H1 (cell line): ENCODE data around the gene SLC6A7. TPM values are rescaled to one million over a fixed set of nuclear protein-coding genes. Genes with fewer than 3 reads are reported as not detected.

ENCODE experiments used
- CTCF ChIA-PET: fragments of 300-600 bp; sonication (Branson Sonifier 250); formaldehyde crosslinking; loops from one replicate; lab custom pipeline; 2021; ENCODE audit not compliant: partially characterized antibody; lab: Charles Lee
- POLR2A ChIA-PET: fragments of 300-600 bp; sonication (Branson Sonifier 250); formaldehyde crosslinking; loops from one replicate; lab custom pipeline; 2021; ENCODE audit warnings: inconsistent platforms; ENCODE audit not compliant: partially characterized antibody; lab: Charles Lee
- DNase-seq, 2 experiments: peaks; one replicate each; pipeline versions ENCODE4 v3.0.0 to v3.0.0-alpha.2; 2010 to 2022; ENCODE audit warnings: low spot score in 2 of 2, low read depth in 1 of 2, mixed read lengths in 1 of 2
- FAIRE-seq: peaks from 2 replicates; lab custom pipeline; 2011; peaks lifted over from hg19 to GRCh38; lab: Jason Lieb, UNC
- H2AFZ ChIP-seq: 2 replicates; pipeline ENCODE4 v1.8.1; 2012; ENCODE audit warnings: low read length, inconsistent platforms
- H2AK5ac ChIP-seq: 2 replicates; pipeline ENCODE4 v1.6.1; 2013; ENCODE audit warnings: low read depth, low read length
- H2BK120ac ChIP-seq: replicated peaks from 2 replicates; pipeline ENCODE3; 2013; ENCODE audit warnings: low read depth, low read length, inconsistent platforms
- H2BK12ac ChIP-seq: 2 replicates; pipeline ENCODE4 v1.6.1; 2013; ENCODE audit warnings: low read depth, low read length
- H2BK15ac ChIP-seq: 2 replicates; pipeline ENCODE4 v1.6.1; 2013; ENCODE audit warnings: low read length
- H2BK20ac ChIP-seq: 2 replicates; pipeline ENCODE4 v1.6.1; 2013; ENCODE audit warnings: low read length
- H2BK5ac ChIP-seq: 2 replicates; pipeline ENCODE4 v1.6.1; 2013; ENCODE audit warnings: low read depth, low read length
- H3K14ac ChIP-seq: 2 replicates; pipeline ENCODE4 v1.6.1; 2013; ENCODE audit warnings: inconsistent platforms; ENCODE audit not compliant: insufficient read length
- H3K18ac ChIP-seq: 2 replicates; pipeline ENCODE4 v1.6.1; 2013; ENCODE audit warnings: low read length; ENCODE audit errors: extremely low read depth
- H3K23ac ChIP-seq: 2 replicates; pipeline ENCODE4 v1.6.1; 2013; ENCODE audit warnings: inconsistent platforms; ENCODE audit not compliant: insufficient read length
- H3K23me2 ChIP-seq: 2 replicates; pipeline ENCODE4 v1.6.1; 2013; ENCODE audit warnings: low read depth, low read length
- H3K27ac ChIP-seq: 2 replicates; pipeline ENCODE4 v1.6.1; 2011; ENCODE audit warnings: low read depth, low read length, inconsistent platforms
- H3K27me3 ChIP-seq, 4 experiments: replicated peaks in 1 of 4; 1 replicate in 1 of 4; 2 replicates in 3 of 4; pipeline versions ENCODE4 v1.6.1 to v1.8.1; 2011 to 2013; ENCODE audit warnings: low read length in 3 of 4, mild to moderate bottlenecking in 3 of 4, inconsistent platforms in 2 of 4, mixed read lengths in 2 of 4, moderate library complexity in 1 of 4; ENCODE audit not compliant: control insufficient read depth in 3 of 4, insufficient read depth in 3 of 4; ENCODE audit errors: extremely low read depth in 1 of 4
- H3K36me3 ChIP-seq, 4 experiments: 2 replicates each; pipeline versions ENCODE4 v1.6.1 to v1.8.1; 2011 to 2013; ENCODE audit warnings: mild to moderate bottlenecking in 4 of 4, low read length in 3 of 4, moderate library complexity in 2 of 4, control low read depth in 1 of 4, inconsistent platforms in 1 of 4; ENCODE audit not compliant: insufficient read depth in 4 of 4, control insufficient read depth in 2 of 4
- H3K4ac ChIP-seq: replicated peaks from 2 replicates; pipeline ENCODE3; 2013; ENCODE audit warnings: low read length, low read depth, mixed read lengths, inconsistent platforms; ENCODE audit not compliant: insufficient read length
- H3K4me1 ChIP-seq, 4 experiments: replicated peaks in 1 of 4; 1 replicate in 1 of 4; 2 replicates in 3 of 4; pipeline versions ENCODE4 v1.6.1 to v1.8.1; 2011 to 2013; ENCODE audit warnings: low read length in 3 of 4, inconsistent platforms in 2 of 4, mixed read lengths in 1 of 4; ENCODE audit not compliant: insufficient read depth in 4 of 4, control insufficient read depth in 3 of 4
- H3K4me2 ChIP-seq, 2 experiments: 2 replicates each; pipeline versions ENCODE4 v1.6.1 to v1.8.1; 2011 to 2013; ENCODE audit warnings: low read depth in 2 of 2, low read length in 2 of 2, control low read depth in 1 of 2, inconsistent platforms in 1 of 2, mild to moderate bottlenecking in 1 of 2; ENCODE audit not compliant: insufficient read depth in 1 of 2
- H3K4me3 ChIP-seq, 4 experiments: fragments of 200-600, 300-600 bp in 1 of 4; sonication (generic), shearing (Covaris generic), sonication (Bioruptor Twin) in 1 of 4; 2 replicates each; pipeline versions ENCODE4 v1.5.1 to v1.8.1; 2011 to 2016; ENCODE audit warnings: low read length in 4 of 4, low read depth in 3 of 4, control low read depth in 2 of 4, inconsistent platforms in 2 of 4, mild to moderate bottlenecking in 2 of 4, mixed read lengths in 1 of 4, moderate library complexity in 1 of 4; ENCODE audit not compliant: insufficient read depth in 2 of 4; ENCODE audit errors: extremely low read depth in 1 of 4
- H3K56ac ChIP-seq: replicated peaks from 2 replicates; pipeline ENCODE3; 2013; ENCODE audit warnings: low read depth, mild to moderate bottlenecking, mixed read lengths, low read length, inconsistent platforms; ENCODE audit not compliant: insufficient read length
- H3K79me1 ChIP-seq: 2 replicates; pipeline ENCODE4 v1.6.1; 2013; ENCODE audit warnings: low read depth, low read length, control low read depth
- H3K79me2 ChIP-seq, 2 experiments: 2 replicates each; pipeline versions ENCODE4 v1.6.1 to v1.8.1; 2012 to 2013; ENCODE audit warnings: low read length in 2 of 2, mild to moderate bottlenecking in 2 of 2, inconsistent platforms in 1 of 2; ENCODE audit not compliant: insufficient read depth in 2 of 2, control insufficient read depth in 1 of 2
- H3K9ac ChIP-seq, 4 experiments: replicated peaks in 1 of 4; 1 replicate in 1 of 4; 2 replicates in 3 of 4; pipeline versions ENCODE4 v1.6.1 to v1.8.1; 2011 to 2013; ENCODE audit warnings: low read depth in 3 of 4, low read length in 3 of 4, control low read depth in 2 of 4, mild to moderate bottlenecking in 2 of 4, moderate library complexity in 2 of 4, inconsistent platforms in 1 of 4; ENCODE audit errors: extremely low read depth in 1 of 4
- H3K9me3 ChIP-seq, 2 experiments: 2 replicates each; pipeline versions ENCODE4 v1.6.1 to v1.8.1; 2012 to 2013; ENCODE audit warnings: mild to moderate bottlenecking in 2 of 2, moderate library complexity in 2 of 2, control low read depth in 1 of 2, inconsistent platforms in 1 of 2, low read depth in 1 of 2, low read length in 1 of 2, mixed read lengths in 1 of 2; ENCODE audit not compliant: insufficient read depth in 2 of 2
- H4K20me1 ChIP-seq, 2 experiments: replicated peaks in 1 of 2; 2 replicates each; pipeline versions ENCODE3 to v1.8.1; 2011 to 2013; ENCODE audit warnings: inconsistent platforms in 2 of 2, low read length in 2 of 2, mild to moderate bottlenecking in 1 of 2; ENCODE audit not compliant: insufficient read depth in 2 of 2, control insufficient read depth in 1 of 2
- H4K5ac ChIP-seq: 2 replicates; pipeline ENCODE4 v1.6.1; 2013; ENCODE audit warnings: low read length, low read depth, mixed read lengths, inconsistent platforms; ENCODE audit not compliant: insufficient read length
- H4K8ac ChIP-seq: 2 replicates; pipeline ENCODE4 v1.8.0; 2013; ENCODE audit warnings: mild to moderate bottlenecking, moderate library complexity, low read length, inconsistent platforms; ENCODE audit not compliant: insufficient read depth; ENCODE audit errors: extremely low read depth
- H4K91ac ChIP-seq: replicated peaks from 2 replicates; pipeline ENCODE3; 2013; ENCODE audit warnings: low read length, mixed read lengths, inconsistent platforms; ENCODE audit not compliant: insufficient read length
- ATF2 ChIP-seq: IDR thresholded peaks from 2 replicates; pipeline ENCODE4 v1.6.1; 2012; ENCODE audit warnings: low read length, inconsistent platforms
- BACH1 ChIP-seq: IDR thresholded peaks from 2 replicates; pipeline ENCODE4 v1.6.1; 2012; ENCODE audit warnings: low read length, improper control_type of control experiment
- BCL11A ChIP-seq, 2 experiments: IDR thresholded peaks; one replicate each; pipeline ENCODE4 v1.6.1; 2011; ENCODE audit warnings: low read depth in 2 of 2, low read length in 2 of 2, mild to moderate bottlenecking in 2 of 2
- EZH2 ChIP-seq: fragments of 200-600 bp; sonication (generic); IDR thresholded peaks from 2 replicates; pipeline ENCODE4 v1.7.1; 2012; ENCODE audit warnings: low read depth, mild to moderate bottlenecking, moderate library complexity, low read length, inconsistent platforms; ENCODE audit not compliant: severe bottlenecking
- JUN ChIP-seq: IDR thresholded peaks from 2 replicates; pipeline ENCODE4 v1.6.1; 2011; ENCODE audit warnings: low read depth, mild to moderate bottlenecking, improper control_type of control experiment, low read length
- RAD21 ChIP-seq, 2 experiments: IDR thresholded peaks in 1 of 2; conservative IDR thresholded peaks in 1 of 2; 2 replicates each; pipeline ENCODE4 v1.6.1; 2011; ENCODE audit warnings: low read depth in 2 of 2, low read length in 2 of 2, improper control_type of control experiment in 1 of 2, inconsistent platforms in 1 of 2, mild to moderate bottlenecking in 1 of 2, moderate library complexity in 1 of 2
- WGBS, 2 experiments: shearing (Covaris generic) in 1 of 2; methylation state at CpG; one replicate each; pipeline versions ENCODE4 v1.1.6 to v1.1.7; 2013 to 2015; ENCODE audit warnings: low lambda C conversion rate in 2 of 2, mixed read lengths in 2 of 2, inconsistent platforms in 1 of 2, low coverage in 1 of 2, missing lambda C conversion rate in 1 of 2; ENCODE audit not compliant: insufficient replicate concordance in 2 of 2, insufficient coverage in 1 of 2, insufficient read length in 1 of 2; ENCODE audit errors: extremely low coverage in 1 of 2, missing lambda C conversion rate in 1 of 2; 5-methylcytosine and 5-hydroxymethylcytosine counted together
- polyA plus RNA-seq, 7 experiments: library from polyadenylated mRNA; depleted of rRNA in 3 of 7; stranded (reverse) in 5 of 7; unstranded in 2 of 7; fragments of >200 nt in 5 of 7; fragments of 200-250 nt in 2 of 7; gene quantifications; 1 replicate in 5 of 7; 2 replicates in 1 of 7; 4 replicates in 1 of 7; pipeline versions ENCODE4 v1.2.1 to v1.2.3, GENCODE V29; 2011 to 2013; ENCODE audit warnings: missing spikeins in 2 of 7, mixed read lengths in 2 of 7
- total RNA-seq: library from RNA; stranded (reverse); fragmentation: NEBNext Ultra II Directional; extraction: Animal tissue kit (Norgen Biotek cat#: 25700); gene quantifications from 2 replicates; pipeline ENCODE4 v1.2.1, GENCODE V29; 2021

SLC6A7 gene
- total and polyA plus RNA-seq, 2 of the 8 experiments (the other 6 are each of a cell fraction or from before 2014, with no cell fraction given), result 0.07 to 0.12 TPM

DNA sequence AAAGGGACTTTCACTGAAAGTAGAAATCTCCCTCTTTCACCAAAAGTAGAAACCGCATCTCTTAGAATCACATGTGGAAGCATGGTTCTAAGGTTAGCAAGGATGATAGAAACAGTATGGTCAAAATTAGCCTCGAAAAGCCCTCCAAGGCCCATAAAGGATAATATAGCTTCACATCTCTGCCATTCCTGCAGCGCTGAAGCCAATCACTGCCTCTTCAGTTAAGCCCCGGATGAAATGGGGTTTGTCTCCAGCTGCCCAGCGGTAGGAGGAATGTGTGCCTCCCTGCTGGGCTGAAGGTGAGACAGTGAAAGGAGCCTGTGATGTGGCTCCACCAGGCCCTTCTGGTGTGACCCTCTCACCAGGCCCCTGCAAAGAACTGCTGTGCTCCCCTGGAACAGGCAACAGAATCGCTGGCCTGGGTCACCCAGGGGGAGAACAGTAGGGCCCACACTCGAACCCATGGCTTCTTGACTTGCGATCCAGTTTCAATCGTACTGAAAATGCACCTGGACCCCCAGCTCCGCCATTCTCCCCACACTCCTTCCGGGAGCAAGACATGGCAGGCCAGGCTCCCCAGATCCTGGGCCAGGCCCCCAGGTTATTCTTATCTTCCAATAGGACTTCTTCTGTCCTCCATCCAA, 52.5 kb downstream of the SLC6A7 start:
- no peaks in the 10 kb centered on the region for H3K27me3 ChIP-seq
- no peaks in the 10 kb centered on the region for H3K79me2 ChIP-seq
- no peak overlapping the region for H2BK20ac ChIP-seq
- no peak for TF ChIP-seq RAD21 (IDR thresholded peaks at IDR 0.05 in 1 of 2, conservative IDR thresholded peaks at IDR 0.05 in 1 of 2; ENCODE audit: low read depth in 2 of 2, low read length in 2 of 2)
- no peak for TF ChIP-seq BACH1
- TF ChIP-seq BCL11A (IDR thresholded peaks at IDR 0.05; ENCODE audit: low read depth in 2 of 2, low read length in 2 of 2), result no peak
- TF ChIP-seq EZH2, result no peak
- TF ChIP-seq ATF2, result no peak
- TF ChIP-seq JUN, result no peak
- TF ChIP-seq, all 59 proteins: peak for 0
- Histone ChIP-seq H3K4me2 (no peak overlapping the region), H3K9ac (no peak overlapping the region), H3K56ac (no peak overlapping the region), H3K27ac (no peak overlapping the region), H3K4me1 (0 out of 7 replicates have a peak, but pooled peaks cover 0 to 2% (median 0%) of the 10 kb centered on the region in 4 experiments), H2BK120ac (no peak overlapping the region), H3K4ac (no peak overlapping the region), H2BK12ac (no peak overlapping the region), H4K20me1 (no peaks in the 10 kb centered on the region), H3K23ac (no peak overlapping the region), H3K79me1 (no peaks in the 10 kb centered on the region), H3K14ac (no peak overlapping the region), H3K18ac (no peak overlapping the region), H3K23me2 (no peaks in the 10 kb centered on the region; the same call in 1 of the 2 replicates), H2BK5ac (no peak overlapping the region), H3K36me3 (no peaks in the 10 kb centered on the region), H2AK5ac (no peak overlapping the region), H3K9me3 (no peaks in the 10 kb centered on the region), H4K5ac (no peak overlapping the region), H4K8ac (no peak overlapping the region), H2BK15ac (no peak overlapping the region), H4K91ac (no peak overlapping the region), H3K4me3 (no peak overlapping the region), H2AFZ (no peak overlapping the region)
- FAIRE-seq, result no peak
- ChIA-PET CTCF (interaction anchor here (0.7 to 2.2 kb wide), 15 partner anchors 8 to 156 kb away, joined by 3 to 8 read pairs (median 3); partner anchors contain the start of gene CDX1), POLR2A (interaction anchor here (1.1 kb wide), 1 partner anchor 119 kb away, joined by 3 read pairs; no protein-coding TSS in a partner anchor)
- WGBS, 2 experiments, result 94% methylated on average over 10 of the region's 11 CpGs; no CpG with 5 or more reads in 1 of the 2 experiments
- DNase-seq, result no peak
